T47D (cell line): Measurements from ENCODE around the gene NSMCE1.

ENCODE experiments used
- DNase-seq, 2 experiments: peaks; one replicate each; pipeline versions ENCODE4 v3.0.0 to v3.0.0-alpha.2; 2011 to 2012; ENCODE audit warnings: low read depth in 1 of 2, low spot score in 1 of 2
- JUND ChIP-seq: IDR thresholded peaks from 2 replicates; pipeline ENCODE4 v1.6.1; 2012; ENCODE audit warnings: low read depth
- in situ Hi-C: cut with HindIII; loops from 2 replicates; pipeline ENCODE4 v1.10.0; 2016; ENCODE audit warnings: low sequenced_read_pairs, low pct_unique_long_range_greater_than_20kb

Gene NSMCE1

DNA sequence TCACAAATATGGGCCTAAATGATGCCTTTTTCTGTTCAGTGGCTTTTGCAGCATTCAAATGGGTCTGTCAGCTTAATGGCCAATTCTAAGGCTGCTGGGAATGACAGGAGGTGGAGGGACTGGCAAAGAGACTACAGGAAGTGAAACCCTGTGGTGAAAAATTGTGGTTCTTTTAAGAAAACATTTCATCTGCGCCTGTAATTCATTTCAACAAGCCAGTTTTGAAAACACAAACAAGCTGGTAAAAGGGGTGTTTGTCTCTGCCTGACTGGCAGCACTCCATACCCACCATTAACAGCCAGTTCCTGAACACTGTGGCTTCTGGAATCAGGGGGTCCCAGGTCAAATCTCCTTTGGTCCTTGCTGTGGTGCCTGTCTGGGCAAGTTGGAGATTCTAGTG, 68.8 kb downstream of the NSMCE1 start:
- TF ChIP-seq JUND, result no peak
- in situ Hi-C loops, result no loop called here
- DNase-seq, result no peak

DNA sequence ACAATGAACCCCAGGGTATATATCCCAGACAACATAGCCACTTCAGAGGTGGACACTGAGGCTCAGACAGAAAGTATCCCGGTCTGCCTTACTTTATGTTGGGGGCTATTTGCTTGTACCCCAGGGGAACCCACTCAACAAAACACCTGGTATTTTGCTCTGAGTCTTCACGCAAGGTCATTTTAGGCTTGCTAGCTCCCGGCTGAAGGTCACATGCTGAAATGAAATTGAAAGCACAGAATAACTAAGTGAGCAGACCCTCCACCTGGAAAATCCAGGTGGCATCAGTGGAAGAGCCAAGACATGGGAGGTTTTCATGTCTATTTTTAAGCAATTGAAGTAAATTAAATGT, 69.4 kb downstream of the NSMCE1 start:
- TF ChIP-seq JUND, result no peak
- DNase-seq, result no peak
- in situ Hi-C loops, result no loop called here

DNA sequence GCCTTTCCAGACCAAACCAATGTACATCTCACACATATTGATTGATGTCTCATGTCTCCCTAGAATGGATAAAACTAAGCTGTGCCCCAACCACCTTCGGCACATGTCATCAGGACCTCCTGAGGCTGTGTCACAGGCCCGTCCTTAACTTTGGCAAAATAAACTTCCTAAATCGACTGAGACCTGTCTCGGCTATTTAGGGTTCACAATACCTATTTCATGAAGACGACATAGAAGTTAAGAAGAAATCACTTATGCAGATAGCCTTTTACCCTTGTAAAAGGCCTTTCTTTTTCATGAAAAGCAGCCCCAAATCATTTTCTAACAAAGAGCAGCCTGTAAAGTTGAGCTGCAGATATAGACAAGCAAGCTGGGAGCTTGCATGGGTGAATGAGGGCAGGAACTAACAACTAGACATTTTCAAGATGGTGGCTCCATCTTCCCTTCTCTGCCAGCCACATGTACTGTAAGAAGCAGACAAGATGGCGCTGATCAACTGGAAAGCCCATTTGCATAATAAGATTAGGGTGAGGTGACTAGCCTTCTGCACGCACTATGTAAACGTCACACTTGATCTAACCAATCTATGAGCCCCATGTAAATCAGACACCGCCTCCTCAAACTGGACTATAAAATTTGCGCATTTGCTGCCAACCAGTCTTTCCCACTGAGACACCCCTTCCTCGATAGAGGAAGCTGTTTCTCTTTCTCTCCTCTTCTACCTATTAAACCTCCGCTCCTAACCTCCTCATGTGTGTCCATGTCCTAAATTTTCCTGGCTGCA, 69.9 kb downstream of the NSMCE1 start:
- DNase-seq, result peak in 1 of 2 experiments; percentile 16
- in situ Hi-C loops, result no loop called here
- no peak for TF ChIP-seq JUND

DNA sequence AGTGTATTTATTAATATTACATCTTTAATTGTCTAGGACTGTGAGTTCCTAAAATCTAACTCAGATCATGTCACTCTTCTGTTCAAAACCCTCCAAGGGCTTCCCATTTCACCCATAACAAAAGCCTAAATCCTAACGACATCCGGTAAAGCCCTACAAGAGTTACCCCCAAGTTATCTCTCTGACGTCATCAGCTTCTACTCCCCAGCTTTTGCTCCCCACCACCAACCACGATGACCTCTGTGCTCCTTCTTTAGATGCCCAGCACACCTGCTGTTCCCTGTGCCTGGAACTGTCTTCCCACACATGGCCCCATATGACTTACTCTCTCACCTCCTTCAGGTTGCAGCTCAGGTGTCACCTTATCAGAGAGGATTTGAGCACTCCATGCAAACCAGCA, 71.6 kb downstream of the NSMCE1 start:
- no peak for DNase-seq
- TF ChIP-seq JUND, result no peak
- in situ Hi-C loops, result no loop called here

DNA sequence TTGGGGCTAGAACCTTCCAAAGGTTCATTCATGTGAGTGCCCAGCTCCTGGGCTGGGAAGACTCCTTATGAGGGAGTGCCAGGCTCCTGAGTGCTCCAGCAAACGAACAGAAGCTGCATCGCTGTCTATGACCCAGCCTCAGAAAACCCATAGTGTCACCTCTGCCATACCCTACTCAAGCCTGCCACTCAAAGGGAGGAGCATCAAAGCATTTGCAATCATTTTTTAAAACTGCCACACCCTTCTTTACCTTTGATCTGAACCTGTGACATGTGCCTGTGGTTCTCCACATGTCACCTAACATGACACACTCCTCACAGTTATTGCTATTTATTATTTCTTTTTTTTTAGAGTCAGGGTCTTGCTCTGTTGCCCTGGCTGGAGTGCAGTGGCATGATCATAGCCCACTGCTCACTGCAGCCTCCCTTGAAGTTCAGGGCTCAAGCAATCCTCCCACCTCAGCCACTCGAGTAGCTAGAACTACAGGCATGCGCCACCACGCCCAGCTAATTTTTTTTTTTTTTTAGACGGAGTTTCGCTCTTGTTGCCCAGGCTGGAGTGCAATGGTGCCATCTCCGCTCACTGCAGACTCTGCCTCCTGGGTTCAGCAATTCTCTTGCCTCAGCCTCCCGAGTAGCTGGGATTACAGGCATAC, 72.5 kb downstream of the NSMCE1 start:
- no peak for TF ChIP-seq JUND
- in situ Hi-C loops, result no loop called here
- no peak for DNase-seq

DNA sequence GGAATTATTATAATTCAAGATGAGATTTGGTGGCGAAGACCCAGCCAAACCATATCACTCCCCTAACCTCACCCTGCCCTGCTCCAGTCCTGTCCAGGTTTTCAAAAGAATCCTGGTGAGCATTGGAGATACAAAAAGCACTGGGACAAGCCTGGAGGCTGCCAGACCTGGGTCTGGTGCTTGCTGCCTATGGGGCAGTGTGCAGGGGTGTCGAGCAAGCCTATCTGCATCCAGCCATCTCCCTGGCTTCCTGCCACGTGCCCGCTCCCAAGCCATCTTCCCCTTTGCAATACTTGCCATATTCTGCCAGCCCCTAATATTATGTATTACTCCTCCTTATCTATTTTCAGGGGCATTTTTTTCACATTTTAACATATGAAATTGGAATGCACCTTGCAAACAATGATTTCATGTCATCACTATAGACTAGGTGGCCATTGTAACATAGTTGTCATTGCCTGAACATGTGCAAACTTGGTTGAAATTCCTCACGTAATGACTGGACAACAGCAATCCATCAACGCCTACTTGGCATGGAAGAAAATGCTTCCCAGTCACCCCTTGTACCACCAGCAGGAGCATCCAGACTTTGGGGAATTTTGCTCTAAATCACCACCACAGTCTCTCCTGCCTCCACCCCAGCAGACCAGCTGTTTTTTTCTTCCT, 73.4 kb downstream of the NSMCE1 start:
- DNase-seq, result no peak
- no peak for TF ChIP-seq JUND
- in situ Hi-C loops, result no loop called here

DNA sequence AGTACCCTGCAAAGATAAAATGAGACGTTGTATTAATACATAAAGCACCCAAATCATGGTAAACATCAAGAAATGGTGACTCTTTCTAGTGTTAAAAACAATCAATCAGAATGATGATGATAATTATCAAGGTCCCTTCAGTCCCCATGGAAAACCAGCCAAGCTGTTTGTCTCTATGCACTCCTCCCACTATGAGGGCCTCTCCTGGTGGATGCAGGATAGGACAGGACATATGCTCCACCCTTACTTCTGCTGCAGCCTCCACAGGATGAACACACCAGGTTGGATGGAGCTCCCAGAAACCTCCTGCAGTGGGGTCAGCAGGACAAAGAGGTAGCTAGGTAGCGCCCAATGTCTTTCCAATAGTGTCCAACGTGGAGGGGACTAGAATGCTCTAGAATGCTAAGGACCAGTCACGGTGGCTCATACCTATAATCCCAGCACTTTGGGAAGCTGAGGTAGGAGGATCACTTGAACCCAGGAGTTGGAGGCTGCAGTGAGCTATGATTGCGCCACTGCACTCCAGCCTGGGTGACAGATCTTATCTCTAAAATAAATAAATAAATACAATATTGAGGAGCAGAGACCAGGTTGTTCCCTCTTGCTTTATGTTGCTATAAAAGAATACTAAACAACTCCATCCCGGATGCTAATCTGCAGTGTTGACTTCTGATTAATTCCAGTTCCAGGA, 75.1 kb downstream of the NSMCE1 start:
- no peak for TF ChIP-seq JUND
- in situ Hi-C loops, result no loop called here
- peak in 1 of 2 experiments; percentile 45 for DNase-seq

DNA sequence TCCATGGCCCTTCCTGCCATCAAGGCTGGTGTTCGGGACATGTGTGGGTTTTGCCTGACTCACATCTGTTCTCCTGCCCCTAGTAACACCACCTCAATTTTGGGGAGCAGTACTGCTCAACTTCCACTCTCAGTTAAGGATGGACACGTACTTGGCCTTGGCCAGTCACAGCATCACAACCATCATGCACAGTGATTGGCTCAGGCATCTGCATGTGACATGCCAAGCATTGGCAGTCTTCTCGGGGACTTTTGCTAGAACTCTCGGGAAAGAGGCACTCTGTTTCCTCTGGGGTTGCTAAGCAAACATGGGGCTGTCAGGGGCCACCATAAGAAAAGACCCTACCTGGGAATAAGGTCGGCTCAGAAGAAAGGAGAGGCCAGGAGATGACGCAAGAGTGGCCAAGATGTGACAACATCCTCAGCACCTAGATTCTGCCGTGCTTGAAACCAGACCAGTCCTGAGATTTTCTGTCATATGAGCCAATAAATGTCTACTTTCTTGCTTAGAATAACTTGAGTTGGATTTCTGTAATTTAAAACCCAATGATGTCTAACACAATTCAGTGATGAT, 77.1 kb downstream of the NSMCE1 start:
- in situ Hi-C loops, result no loop called here
- no peak for TF ChIP-seq JUND
- DNase-seq, result no peak

DNA sequence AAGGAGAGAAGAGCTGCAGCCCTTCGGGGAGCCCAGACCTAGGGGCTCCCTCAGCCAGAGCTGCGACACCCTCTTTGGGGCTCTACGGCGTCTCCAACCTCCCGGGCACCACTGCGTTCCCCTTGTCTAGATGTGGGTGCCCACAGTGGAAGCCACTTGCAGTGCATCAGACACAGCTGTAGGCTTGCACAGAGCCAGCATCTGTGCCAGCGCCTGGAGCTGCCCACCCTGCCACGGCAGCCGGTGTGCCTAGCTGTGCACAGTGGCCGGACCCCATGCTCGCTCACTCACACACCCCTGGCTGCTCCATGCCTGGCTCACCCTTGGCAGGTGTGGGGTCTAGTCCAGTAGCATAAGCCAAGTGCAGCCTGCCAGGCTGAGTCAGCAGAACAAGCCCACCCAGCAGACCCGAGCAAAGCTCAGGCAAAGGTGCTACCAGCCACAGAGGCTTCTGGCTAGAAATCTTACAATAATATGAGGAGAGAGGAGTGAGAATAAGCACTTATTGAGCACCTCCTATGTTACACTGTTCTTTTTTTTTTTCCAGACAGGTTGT, 78.2 kb downstream of the NSMCE1 start:
- no peak for TF ChIP-seq JUND
- in situ Hi-C loops, result no loop called here
- DNase-seq, result no peak

DNA sequence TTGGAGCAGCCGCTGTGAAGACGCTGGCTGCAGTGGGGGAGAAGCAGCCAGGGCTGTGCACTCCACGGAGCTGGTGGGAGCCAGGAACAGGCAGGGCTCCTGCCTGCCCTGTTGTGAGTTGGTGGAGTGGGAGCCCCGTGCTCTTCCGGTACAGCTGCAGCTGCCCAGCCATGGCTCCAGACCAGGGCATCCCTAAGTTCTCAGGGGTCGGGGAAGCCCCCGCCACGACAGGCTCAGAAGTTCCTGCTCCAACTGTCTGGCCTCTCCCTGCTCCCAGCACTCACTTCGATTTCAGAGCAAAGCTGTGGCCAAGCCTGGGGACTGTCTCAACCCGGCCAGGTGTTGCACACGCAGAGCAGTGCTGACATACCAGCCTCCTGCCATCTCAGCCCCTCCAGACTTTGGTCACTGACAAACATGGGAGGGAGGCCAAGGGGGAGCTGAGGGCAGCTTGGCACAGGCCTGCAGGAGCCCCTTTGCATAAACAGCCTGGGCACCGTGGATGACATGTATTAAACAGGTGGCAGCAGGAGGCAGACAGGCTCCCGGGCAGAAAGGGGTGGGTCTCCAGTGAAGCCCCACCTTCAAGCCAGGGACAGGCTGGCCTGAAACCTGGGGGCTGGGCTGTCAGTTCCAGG, 79.1 kb downstream of the NSMCE1 start:
- TF ChIP-seq JUND, result no peak
- in situ Hi-C loops, result no loop called here
- no peak for DNase-seq

DNA sequence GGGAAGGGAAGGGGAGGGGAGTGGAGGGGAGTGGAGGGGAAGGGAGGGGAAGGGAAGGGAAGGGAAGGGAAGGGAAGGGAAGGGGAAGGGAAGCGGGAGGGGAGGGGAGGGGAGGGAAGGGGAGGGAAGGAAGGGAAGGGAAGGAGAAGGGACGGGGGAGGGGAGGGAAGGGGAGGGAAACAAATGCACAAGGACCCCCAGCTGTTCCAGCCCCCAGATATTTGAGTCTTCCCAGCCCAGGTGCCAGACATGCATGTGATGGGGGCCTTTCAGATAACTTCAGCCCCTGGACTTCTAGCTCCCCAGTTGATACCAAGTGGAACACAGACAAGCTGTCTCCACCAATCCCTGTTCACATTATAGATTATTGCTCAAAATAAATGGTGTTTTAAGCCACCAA, 79.9 kb downstream of the NSMCE1 start:
- in situ Hi-C loops, result no loop called here
- TF ChIP-seq JUND, result no peak
- no peak for DNase-seq

DNA sequence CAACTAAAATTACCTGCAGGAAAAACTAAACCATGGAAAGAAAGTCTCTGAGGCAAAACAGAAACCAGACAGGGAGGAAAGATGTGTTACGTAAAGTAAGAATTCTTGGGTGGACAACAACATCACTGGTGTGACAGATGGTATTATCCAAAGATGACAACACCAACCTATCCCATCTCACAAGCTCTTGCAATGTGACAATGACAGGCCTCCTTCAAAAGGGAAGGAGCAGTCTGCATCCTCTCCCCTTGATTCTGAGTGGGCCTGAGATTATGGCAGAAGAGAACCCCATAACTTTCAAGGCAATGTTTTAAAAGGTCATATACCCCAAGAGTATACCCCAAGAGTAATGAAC, 82.8 kb downstream of the NSMCE1 start:
- DNase-seq, result no peak
- no peak for TF ChIP-seq JUND
- in situ Hi-C loops, result no loop called here
